Mucosa of gallbladder (tissue), 1 donor: ENCODE data around the gene VKORC1. TPM values are rescaled to one million over a fixed set of nuclear protein-coding genes. Genes with fewer than 3 reads are reported as not detected.
"Not testable (repeated sequence)": the region's sequence is repeated elsewhere in the genome, so short reads cannot be mapped to it uniquely, and the experiment has no call there.

Experiments used
- DNase-seq: peaks from one replicate; pipeline ENCODE4 v3.0.0-alpha.2; 2020; ENCODE audit warnings: low spot score
- total RNA-seq: library from RNA; stranded (reverse); gene quantifications from one replicate; pipeline ENCODE4 v1.2.1, GENCODE V29; 2021
- donor health status: DM: no; HTN: no; CAD: no.

Gene VKORC1
- 100 TPM for total RNA-seq

DNA sequence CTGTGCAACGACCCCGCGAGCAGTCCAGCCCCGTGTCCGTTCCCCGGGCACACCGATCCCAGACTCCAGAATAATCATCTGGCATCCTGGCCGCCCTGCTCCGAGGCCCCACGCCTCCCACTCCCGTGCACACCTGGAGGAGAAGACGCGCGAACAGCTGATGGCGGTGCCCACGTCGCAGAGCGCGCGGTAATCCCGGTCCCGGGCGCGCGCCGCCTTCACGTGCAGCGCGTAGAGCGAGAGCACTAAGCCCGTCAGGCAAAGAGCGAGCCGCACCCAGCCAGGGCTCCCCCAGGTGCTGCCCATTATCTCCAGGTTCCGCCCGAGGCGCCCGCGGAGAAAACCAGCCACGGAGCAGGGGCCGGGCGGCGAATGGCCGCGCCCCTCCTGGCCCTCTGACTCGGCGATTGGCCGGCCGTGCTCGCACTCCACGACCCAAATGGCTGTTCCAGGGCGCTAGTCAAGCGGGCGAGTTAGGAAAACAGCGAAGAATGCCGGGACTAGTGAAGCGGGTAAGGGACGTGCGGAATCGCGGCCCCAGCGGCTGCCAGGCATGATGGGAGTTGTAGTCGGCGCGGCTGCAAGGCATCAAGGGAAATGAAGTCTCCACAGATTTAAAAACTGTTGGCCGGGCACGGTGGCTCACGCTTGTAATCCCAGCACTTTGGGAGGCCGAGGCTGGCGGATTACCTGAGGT lies at the start of gene VKORC1:
Gene VKORC1 (minus strand): TSS at position 374 of the 697 bp plus-strand sequence. CDS start 68 bp downstream, at position 306.
- DNase-seq: peak; percentile 97

DNA sequence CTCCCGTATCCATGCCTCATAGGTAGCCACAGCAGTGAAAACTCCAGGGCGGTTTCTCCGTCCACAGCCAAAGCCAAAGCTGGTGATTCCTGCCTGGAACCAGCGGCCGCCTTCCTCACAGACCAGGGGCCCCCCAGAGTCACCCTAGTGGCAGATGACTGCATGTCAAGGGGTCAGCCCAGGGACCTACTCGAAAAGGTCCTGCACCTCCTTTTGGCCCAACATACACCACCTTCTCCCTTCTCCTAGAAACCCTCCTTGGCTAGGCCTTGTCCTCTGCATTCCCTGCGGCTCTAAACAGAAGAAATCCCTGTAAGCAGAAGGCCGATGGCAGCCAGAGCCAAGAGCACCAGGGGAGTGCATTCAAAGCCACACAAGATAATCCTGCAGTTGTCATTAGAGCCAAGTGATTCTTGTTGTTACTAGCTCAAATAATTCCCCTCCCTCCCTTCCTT lies 49.1 kb upstream of the VKORC1 start:
- no peak for DNase-seq

DNA sequence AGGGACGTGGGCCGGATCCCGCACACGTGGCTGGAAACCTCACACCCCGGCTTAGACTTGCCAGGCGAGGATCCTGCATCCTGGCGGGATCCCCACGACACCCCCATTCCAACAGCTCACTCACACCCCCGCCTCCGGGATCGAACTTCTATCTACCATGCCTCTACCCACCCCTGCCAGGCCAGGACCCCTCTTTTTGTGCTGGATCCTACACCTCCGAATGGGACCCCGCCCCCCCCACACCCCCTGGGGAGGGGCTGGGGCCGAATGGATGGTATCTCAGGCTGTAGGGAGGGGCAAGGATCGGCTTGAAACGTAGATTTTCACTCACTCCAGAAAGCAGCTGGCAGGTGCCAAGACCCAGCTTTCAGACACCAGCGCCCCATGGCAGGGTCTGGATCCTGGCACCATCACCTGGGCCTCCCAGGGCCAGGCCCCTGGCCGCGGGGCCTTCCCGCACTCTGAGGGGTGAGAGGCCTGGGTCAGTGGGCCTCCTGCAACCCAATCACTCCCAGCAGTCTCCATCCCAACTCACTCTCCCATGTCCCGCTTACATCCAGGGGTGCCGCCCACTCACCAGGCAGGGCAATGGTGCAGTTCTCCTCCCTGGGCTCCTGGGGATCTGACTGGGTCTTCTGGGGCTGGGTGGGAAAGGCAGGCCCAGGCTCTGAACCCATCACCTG lies 48.6 kb upstream of the VKORC1 start:
- no peak for DNase-seq

DNA sequence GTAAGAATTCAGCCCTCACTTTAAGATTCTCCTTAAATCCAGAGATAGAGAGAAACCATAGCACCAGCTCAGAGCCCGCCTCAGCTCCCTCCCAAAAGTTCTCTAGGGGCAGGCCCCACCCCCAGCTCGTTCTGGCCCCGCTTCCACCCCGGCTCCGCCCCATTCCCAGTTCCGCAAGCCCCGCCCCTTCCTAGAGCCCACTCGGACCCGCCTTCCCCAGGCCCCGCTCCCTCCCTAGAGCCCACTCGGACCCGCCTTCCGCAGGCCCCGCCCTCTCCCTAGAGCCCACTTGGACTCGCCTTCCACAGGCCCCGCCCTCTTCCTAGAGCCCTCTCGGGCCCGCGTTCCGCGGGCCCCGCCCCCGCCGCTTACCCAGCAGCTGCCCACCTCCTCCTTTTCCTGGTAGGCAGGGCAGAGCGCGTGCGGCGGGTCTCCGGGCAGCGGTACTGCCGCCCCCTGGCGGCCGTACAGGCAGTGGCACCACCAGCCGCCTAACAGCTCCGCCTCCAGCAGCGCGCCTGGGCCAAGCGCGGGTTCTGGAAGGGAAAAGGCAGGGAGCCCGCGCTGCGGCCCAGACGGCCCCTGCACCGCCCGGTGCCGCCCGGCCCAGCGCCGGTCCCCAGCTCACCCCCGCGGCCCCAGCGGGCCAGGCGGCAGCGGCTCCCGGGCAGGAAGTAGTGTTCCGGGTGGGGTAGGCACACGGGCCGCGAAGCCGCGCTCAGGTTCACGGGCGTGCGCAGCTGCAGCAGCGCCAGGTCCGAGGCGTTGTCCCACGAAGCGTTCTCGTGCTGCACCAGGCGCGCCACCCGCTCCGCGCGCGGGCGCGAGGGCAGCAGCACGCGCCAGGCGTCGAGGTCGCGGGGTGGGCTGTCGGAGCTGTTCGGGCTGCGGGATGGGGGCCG lies 47.8 kb upstream of the VKORC1 start:
- peak; percentile 99 for DNase-seq

DNA sequence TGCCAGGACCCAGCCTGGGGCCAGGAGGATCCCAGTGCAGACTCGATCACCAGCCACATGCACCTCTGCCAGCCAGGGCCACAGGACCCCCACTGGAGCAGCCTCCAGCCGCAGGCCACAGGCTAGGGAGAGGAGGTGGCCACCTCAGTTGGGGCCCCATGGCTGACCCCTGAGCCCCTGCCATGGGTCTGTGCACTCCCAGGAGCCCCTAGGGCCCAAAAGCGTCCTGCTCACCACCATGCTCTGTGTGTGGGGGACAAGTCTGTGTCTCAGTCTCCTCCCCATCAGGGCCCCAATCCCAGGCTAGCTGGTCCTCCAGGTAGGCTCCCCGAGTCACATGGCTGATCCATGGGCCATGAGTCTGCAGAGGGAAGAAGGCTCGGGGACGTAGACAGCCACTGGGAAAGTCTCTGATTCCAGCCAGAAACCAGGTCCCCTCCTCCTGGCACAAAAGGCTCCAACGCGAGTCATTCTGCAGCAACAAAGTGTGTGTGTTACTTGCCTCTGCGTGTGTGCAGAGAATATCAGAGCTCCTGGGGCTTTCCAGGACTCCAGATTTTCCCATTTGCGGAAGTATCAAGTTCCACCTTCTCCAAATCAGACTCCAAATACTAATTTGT lies 47.0 kb upstream of the VKORC1 start:
- peak; percentile 46 for DNase-seq

DNA sequence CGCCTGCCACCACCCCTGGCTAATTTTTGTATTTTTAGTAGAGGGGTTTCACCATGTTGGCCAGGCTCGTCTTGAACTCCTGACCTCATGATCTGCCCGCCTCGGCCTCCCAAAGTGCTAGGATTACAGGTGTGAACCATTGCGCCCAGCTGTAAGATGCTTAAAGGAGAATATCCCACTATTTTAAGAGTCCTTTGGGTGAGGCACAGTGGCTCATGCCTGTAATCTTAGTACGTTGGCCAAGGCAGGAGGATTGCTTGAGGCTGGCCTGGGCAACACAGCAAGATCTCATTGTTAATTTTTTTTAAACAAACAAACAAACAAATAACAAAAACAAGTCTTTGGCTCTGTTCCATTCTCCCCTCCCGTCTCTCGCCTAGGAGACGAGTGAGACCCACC lies 46.5 kb upstream of the VKORC1 start:
- not testable (repeated sequence) for DNase-seq

DNA sequence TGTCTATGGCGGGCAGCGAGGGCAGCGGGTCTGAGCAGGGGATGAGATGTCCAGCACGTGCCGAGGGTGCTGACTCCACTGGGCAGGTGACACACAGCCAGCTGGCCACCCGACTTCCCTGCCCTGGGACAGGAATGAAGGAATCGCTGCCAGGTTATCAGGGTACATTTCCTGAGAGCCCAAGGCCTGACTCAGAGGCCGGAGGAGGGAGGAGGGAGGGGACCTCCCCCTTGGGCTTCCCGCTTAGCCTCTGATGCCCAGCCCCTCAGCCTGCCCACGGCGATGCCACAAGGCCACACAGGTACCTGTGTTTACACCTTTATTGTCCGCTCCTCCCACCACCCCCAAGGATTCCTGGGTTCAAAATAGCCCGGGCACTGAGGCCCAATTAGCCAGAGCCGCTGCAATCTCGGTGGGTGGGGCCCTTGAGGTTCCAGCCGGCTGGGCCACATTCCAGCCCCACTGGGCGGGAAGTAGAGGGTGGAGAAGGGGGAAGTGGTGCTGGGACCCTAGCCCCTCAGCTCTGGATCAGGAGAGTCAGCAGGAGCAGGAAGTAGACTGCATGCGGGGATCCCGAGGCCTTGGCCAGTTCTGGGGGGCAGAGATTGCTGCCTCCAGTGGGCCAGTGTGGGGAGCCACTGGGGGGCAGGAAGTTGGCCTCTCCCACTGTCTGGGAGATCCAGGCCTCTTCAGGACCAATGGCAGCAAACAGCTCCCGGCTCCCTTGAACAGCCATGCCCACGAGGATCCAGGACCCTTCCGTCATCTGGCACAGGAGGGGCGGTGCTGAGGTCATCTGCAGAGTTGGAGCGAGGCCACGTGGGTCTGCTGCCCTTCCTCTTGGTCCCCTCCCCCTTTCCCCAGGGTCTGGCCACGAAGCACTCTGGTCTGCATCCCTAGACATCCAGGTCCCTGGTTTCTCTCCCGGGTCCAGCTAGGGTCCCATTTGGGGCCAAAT lies 44.3 kb upstream of the VKORC1 start:
- peak; percentile 84 for DNase-seq

DNA sequence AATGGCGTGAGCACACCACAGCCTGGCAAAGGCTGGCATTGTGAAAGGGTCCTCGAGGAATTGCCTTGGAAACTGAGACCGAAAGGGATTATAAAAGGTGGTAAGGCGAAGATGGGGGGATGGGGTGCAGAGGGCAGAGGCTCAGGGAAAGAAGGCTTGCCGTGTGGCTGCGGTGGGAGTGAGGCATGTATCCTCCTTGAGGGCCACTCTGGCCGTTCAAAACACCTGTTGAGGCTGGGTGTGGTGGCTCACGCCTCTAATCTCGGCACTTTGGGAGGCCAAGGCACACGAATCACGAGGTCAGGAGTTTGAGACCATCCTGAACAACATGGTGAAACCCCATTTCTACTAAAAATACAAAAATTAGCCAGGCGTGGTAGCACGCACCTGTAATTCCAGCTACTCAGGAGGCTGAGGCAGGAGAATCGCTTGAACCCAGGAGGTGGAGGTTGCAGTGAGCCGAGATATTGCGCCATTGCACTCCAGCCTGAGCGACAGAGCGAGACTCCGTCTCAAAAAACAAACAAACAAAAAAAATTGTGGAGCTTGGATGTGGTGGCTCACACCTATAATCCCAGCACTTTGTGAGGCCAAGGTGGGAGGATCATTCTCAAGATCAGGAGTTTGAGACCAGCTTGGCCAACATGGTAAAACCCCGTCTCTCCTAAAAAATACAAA lies 42.4 kb upstream of the VKORC1 start:
- not testable (repeated sequence) for DNase-seq

DNA sequence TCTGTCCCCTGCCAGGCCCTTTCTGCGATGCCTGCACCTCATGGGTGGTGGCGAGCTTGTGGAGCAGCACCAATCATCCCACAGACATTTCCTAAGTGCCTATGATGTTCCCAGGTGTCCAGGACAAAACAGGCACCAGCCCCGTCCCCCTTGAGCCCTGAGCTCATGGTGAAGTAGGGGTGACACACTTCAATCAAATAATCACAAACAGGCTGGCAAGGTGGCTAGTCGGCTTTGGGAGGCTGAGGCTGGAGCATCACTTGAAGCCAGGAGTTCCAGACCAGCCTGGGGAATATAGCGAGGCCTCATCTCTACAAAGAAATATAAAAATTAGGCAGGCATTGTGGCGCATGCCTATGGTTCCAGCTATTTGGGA lies 41.7 kb upstream of the VKORC1 start:
- DNase-seq: no peak

DNA sequence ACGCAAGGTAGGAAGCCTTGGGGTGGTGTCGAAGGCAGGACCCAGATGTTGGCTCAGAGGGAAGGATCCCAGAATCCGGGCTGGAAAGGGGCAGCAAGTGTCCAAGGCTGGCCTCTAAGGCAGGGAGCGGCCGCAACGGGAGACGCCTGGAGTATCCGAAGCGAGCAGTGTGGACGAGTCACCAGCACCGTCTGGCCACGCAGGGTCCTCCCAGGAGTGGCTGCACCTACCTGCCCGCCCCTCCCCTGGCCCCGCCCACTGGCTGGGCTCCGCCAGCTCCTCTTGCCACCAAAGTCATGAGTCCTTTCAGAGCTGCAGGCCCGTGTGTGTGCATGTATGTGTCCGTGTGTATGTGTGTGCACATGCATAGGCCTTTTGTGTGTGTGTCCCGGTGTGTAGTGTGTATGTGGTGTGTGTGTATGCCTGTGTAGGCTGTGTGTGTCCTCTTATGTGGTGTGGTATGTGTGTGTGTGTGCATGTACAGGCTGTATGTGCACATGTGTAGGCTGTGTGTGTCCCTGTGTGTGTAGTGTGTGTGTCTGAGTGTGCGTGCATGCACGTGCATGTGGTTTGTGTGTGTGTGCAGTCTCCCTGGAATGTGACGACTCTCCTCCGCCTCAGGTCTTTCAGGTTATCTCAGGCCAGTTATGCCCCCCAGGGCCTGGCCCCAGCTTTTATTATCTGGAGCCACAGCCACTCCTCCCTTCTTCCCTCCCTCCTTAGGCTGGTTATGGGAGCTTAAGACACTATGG lies 41.1 kb upstream of the VKORC1 start, which contains the start of gene PRSS8:
Gene PRSS8 (minus strand): TSS at position 193 of the 752 bp plus-strand sequence. CDS start 229 bp downstream, outside the sequence.
- DNase-seq: peak; percentile 91

DNA sequence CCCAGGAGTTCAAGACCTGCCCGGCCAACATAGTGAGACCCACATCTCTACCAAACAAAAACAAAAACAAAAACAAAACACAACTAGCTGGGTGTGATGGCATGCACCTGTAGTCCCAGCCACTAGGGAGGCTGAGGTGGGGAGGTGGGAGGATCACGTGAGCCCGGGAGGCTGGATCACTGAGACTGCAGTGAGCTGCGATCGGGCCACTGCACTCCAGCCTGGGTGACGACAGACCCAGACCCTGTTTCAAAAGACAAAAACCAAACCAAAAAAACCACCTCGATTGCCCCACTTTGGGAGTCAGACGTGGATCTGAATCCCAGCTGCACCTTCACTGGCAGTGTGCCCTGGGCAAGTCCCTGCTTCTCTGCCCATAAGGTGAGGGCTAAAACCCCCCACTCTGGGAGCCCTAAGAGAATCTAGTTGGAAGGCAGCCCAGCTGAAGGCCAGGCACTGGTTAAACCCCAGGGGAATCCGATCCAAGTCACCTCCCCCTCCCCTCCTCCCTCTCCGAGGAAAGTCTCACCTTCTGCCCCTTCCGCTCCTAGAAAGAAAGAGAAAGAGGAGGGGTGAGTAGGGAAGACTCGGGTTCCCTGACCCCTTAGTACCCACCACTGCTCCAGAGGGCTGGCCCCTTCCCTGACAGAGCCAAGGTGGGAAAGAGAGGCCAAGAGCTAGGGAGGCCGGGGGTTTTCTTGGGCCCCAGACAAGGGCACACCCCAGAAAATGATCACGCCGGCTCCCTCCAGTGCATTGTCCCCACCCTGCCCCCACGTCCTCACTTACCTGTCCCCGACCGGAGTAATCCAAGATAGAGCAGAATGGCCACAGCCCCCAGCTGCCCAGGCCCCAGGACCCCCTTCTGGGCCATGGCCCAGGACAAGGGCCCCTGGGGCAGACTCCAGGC lies 40.3 kb upstream of the VKORC1 start:
- peak; percentile 58 for DNase-seq

DNA sequence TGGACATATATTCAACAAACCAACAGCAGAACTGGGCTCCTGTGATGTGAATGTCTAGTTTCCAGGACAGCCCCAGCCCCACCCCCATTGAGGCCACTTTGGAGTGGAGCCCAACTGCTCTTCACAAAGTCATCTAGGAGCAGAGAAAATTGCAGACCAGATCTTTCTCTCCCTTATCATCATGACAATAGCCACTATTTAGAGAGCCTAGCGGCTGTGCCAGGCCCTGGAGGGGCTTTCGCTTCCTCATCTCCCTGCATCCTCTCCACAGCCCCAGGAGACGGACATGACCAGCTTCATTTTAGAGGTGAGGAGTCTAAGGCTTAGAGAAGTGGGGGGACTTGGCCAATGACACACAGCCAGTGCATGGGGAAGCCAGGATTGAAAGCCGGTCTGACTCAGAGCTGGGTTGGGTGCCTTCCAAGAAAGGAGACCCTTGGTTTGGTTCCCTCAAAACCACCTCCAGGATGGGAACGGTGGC lies 39.5 kb upstream of the VKORC1 start:
- DNase-seq: no peak

DNA sequence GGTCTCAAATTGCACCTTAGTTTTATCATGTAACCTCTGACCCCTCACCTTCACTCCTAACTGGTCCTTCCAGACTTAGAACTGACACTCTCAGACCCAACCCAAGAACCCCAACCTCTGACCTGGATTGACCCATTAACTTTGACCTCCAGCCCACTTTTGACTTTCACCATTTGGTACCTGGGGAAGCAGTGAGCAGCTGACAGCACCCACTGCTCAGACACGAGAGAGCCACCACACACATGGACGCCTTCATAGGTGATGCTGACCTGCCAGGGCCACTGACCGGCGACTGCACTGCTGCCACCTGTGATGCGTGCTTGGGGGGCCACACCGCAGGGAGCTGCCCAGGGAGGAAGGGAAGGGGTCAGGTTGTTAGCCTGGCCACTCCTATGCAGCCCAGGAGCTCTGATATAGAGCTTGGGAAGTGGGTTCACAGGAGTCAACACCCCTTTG lies 38.5 kb upstream of the VKORC1 start:
- no peak for DNase-seq

DNA sequence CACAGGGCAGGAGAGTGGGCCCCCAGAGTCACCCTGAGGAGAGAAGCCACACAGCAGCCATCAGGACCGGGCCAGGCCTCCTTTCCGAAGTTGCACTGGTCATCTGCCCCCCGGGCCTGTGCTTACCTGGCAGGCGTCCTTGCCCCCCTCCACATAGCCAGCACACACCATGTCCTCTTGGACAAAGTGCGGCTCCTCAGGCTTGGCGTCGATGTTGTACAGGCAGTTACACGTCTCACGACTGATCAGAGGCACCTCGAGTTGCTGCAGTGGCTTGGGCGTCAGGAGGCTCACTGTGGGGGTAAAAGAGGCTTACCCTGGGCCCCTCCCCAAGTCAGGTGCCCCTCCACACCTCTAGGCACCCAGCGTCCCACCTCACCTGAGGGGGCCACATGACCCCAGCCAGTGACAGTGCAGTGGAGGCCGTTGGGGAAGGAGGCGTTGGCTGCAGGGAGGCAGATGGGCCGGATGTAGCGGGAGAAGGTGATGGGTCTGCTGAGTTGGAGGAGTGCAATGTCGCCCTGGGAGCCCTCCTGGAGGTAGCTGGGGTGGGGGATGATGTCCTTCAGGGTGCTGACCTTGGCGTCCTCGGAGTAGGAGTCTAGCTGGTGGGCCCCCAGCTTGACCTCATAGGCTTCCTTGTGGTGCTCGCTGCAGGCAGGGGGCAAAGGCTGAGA lies 37.8 kb upstream of the VKORC1 start:
- DNase-seq: no peak

DNA sequence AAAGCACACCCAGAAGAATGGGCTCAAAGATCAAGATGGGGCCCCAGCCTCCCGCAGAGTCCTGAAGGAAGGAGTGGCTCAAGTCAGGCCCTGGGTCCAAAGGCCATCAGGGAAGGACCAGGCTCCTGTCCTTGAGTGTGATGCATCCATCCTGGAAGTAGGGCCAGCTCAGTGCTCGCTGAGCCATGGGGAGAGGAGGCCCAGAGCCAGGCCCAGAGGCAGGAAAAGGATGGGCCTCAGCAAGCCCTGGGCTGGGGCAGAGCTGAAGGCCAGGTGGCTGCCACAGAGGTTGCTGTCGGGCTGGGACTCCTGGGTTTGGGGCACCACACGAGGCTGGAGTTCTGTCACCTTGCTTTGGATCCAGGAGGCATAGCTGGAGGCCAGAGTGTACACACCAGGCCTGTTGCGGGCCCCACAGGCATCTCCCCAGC lies 37.3 kb upstream of the VKORC1 start:
- peak; percentile 78 for DNase-seq

DNA sequence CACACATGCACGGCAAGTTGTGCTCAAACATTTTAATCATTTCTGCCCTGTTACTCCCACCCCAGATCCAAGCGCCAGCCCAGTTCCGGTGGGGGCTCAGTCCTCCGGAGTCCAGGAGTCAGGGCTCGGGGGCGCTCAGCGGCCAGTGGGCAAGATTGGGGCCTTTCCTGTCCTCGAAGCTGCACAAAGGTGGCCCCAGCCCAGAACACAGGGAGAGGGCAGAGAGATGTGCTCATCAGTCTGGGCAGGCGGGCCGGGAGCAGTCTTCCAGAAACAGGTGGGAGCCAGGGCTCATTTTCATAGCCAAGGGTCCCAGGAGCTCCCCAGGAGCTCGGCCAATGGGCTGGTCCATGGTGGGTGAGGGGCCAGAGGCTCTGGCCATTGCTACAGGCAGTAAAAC lies 36.8 kb upstream of the VKORC1 start:
- no peak for DNase-seq

DNA sequence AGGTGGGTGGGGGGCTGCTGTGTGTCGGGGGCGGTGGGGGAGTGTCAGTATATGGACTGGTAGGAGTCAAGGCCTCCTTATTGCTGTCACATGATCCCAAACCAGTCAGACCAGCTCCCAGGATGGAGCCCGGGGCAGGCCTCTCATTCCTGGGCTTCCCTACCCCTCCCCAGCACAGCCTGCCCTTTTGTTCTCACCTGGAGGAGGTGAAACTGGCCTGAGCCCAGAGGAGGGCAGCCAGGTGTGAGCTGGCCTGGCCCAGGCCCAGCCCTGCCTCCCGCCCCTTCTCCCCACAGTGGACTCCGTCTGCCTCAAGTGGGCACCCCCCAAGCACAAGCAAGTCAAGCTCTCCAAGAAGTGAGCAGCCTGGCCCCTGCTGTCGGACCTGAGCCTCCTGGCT lies 36.3 kb upstream of the VKORC1 start:
- DNase-seq: peak; percentile 91
